ENCODE measurements around the gene SMCO4.

GRCh38 chr11:93485983-93486382 is 57.2 kb downstream of the SMCO4 start:
- TF ChIP-seq POLR2A (IDR thresholded peaks at IDR 0.05; ENCODE audit: low read depth, low read length) (no peak), POLR2AphosphoS5 (IDR thresholded peaks at IDR 0.05; ENCODE audit: low read depth, low read length) (no peak), TAF1 (IDR thresholded peaks at IDR 0.05; ENCODE audit: borderline replicate concordance, low read depth, low read length) (no peak)
